MCF 10A (cell line): ENCODE data around the gene MRC1. TPM values are rescaled to one million over a fixed set of nuclear protein-coding genes. Genes with fewer than 3 reads are reported as not detected.

Experiments
- BruUV-seq: library from RNA; stranded (reverse); fragments of 400-500 nt; replicated peaks from 2 replicates; lab custom pipeline; 2021; lab: Mats Ljungman, UMichigan
- CTCF ChIA-PET: fragments of 300-600 bp; sonication (Branson Sonifier 250); formaldehyde crosslinking; extraction: SDS; loops from one replicate; lab custom pipeline; 2021; ENCODE audit warnings: antibody characterized with exemption, inconsistent platforms; lab: Yijun Ruan, JAX
- POLR2A ChIA-PET: fragments of 300-600, 350-650 bp; sonication (Branson Sonifier 250); formaldehyde crosslinking; extraction: SDS; loops from one replicate; lab custom pipeline; 2020; ENCODE audit warnings: antibody characterized with exemption, inconsistent platforms; lab: Yijun Ruan, JAX
- DNase-seq: peaks from one replicate; pipeline ENCODE4 v3.0.0-alpha.2; 2018; ENCODE audit not compliant: unreplicated experiment
- H3K27ac Mint-ChIP-seq: one replicate; pipeline ENCODE4 v1.8.0; 2022; ENCODE audit warnings: mild to moderate bottlenecking, low read depth, mixed read lengths; ENCODE audit not compliant: unreplicated experiment
- H3K27me3 Mint-ChIP-seq: one replicate; pipeline ENCODE4 v1.8.0; 2022; ENCODE audit warnings: mixed read lengths; ENCODE audit not compliant: insufficient read depth, unreplicated experiment
- H3K36me3 Mint-ChIP-seq: one replicate; pipeline ENCODE4 v1.8.0; 2022; ENCODE audit warnings: mild to moderate bottlenecking, moderate library complexity, mixed read lengths; ENCODE audit not compliant: insufficient read depth, unreplicated experiment
- H3K4me1 Mint-ChIP-seq: one replicate; pipeline ENCODE4 v1.8.0; 2022; ENCODE audit warnings: mixed read lengths; ENCODE audit not compliant: insufficient read depth, unreplicated experiment
- H3K4me3 Mint-ChIP-seq: one replicate; pipeline ENCODE4 v1.8.0; 2022; ENCODE audit warnings: mild to moderate bottlenecking, moderate library complexity, mixed read lengths; ENCODE audit not compliant: unreplicated experiment
- H3K9me3 Mint-ChIP-seq: one replicate; pipeline ENCODE4 v1.8.0; 2022; ENCODE audit warnings: mixed read lengths; ENCODE audit not compliant: unreplicated experiment
- intact Hi-C: fragments of 100-400 bp; cut with micrococcal nuclease; formaldehyde crosslinking; loops from 2 replicates; pipeline ENCODE4 v1.14.1; 2022
- total RNA-seq: library from RNA; stranded (reverse); gene quantifications from 2 replicates; pipeline ENCODE4 v1.2.3, GENCODE V29; 2022
- TF ChIP-seq, protein P1 (sequence below): fragments of 200-600 bp; IDR thresholded peaks from one replicate; pipeline ENCODE4 v1.8.0; 2022; ENCODE audit warnings: antibody characterized with exemption, mild to moderate bottlenecking; ENCODE audit not compliant: unreplicated experiment

MRC1 gene
- total RNA-seq, 1 experiment from 2014 or later = not detected

DNA sequence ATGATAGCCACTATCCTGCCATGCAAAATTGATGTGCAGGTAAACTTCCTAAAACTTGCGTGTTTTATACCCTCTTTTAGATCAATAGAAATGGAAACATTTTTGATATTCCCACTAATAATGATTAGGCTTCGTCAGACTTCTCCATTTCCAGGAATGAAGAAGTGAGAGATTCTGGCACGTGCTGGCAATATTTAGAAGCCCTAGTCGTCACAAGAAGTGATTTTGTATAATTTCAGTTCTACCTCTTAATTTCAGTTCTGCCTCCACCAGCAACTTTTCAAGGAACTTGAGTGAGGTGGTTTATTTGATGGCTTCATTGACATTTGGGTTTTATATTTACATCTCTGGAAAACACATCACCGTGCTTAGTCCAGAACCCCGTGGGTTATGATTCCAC lies 61.9 kb downstream of the MRC1 start:
- intact Hi-C loops = no loop called here
- H3K9me3 Mint-ChIP-seq = no peaks in the 10 kb centered on the region
- no peaks in the 10 kb centered on the region for H3K36me3 Mint-ChIP-seq
- no TSS peak for BruUV-seq
- ChIA-PET CTCF (no interaction called here), POLR2A (no interaction called here)
- no peak overlapping the region for H3K27ac Mint-ChIP-seq
- DNase-seq = no peak
- H3K27me3 Mint-ChIP-seq = no peaks in the 10 kb centered on the region
- H3K4me1 Mint-ChIP-seq = peaks cover 8% of the 10 kb centered on the region
- TF ChIP-seq, protein P1, sequence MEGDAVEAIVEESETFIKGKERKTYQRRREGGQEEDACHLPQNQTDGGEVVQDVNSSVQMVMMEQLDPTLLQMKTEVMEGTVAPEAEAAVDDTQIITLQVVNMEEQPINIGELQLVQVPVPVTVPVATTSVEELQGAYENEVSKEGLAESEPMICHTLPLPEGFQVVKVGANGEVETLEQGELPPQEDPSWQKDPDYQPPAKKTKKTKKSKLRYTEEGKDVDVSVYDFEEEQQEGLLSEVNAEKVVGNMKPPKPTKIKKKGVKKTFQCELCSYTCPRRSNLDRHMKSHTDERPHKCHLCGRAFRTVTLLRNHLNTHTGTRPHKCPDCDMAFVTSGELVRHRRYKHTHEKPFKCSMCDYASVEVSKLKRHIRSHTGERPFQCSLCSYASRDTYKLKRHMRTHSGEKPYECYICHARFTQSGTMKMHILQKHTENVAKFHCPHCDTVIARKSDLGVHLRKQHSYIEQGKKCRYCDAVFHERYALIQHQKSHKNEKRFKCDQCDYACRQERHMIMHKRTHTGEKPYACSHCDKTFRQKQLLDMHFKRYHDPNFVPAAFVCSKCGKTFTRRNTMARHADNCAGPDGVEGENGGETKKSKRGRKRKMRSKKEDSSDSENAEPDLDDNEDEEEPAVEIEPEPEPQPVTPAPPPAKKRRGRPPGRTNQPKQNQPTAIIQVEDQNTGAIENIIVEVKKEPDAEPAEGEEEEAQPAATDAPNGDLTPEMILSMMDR = no peak
- no peak overlapping the region for H3K4me3 Mint-ChIP-seq

DNA sequence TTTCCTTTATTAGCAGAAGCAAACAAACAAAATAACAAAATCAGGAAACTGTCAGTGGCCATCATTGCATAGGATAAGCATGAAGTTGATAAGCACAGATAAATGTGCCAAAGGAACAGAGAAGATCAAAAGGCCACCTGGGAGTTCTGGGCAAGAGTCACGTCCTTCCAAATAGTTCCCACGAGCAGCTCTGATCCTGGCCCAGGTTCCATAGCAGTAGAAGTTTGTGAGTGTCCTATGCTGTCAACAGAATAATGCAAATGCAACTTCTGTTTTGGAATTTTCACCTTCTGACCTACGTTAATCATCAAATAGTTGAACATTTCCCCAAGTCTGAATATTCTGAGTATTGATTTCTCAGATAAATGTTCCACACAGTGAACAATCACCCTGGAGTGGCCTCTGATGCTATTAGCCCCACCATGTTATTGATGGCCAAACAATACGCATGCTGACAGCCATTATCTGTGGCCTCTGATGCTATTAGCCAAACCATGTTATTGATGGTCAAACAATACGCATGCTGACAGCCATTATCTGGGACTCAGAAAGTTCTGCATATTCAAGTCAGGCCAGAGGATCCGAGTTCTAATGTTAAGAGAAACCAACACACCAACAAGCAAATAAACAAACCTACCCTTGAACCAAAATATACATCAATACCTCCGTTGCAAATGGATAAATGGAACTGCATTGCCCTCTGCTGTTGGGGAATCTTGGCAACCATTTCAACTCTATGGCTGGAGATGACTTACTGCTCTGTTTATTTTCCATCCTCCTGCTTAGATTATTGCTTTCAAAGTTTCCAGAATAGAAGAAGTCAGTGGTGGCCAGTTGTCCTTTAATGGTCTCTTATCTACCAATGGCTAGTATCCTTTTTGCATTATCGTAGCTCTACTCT lies 63.3 kb downstream of the MRC1 start:
- BruUV-seq = no TSS peak
- intact Hi-C loops = loop anchor here (1.0 kb wide), 2 partner anchors 135 to 265 kb away; no protein-coding TSS in a partner anchor
- no peak overlapping the region for H3K4me3 Mint-ChIP-seq
- H3K27ac Mint-ChIP-seq = no peak overlapping the region
- peaks cover under 1% of the 10 kb centered on the region for H3K4me1 Mint-ChIP-seq
- H3K36me3 Mint-ChIP-seq = no peaks in the 10 kb centered on the region
- no peaks in the 10 kb centered on the region for H3K27me3 Mint-ChIP-seq
- TF ChIP-seq, protein P1 = peak; percentile 31
- no peaks in the 10 kb centered on the region for H3K9me3 Mint-ChIP-seq
- CTCF ChIA-PET = interaction anchor here (0.7 to 2.3 kb wide), 3 partner anchors 10 to 343 kb away, joined by 3 to 6 read pairs (median 3); no protein-coding TSS in a partner anchor
- POLR2A ChIA-PET = no interaction called here
- DNase-seq = peak; percentile 45

DNA sequence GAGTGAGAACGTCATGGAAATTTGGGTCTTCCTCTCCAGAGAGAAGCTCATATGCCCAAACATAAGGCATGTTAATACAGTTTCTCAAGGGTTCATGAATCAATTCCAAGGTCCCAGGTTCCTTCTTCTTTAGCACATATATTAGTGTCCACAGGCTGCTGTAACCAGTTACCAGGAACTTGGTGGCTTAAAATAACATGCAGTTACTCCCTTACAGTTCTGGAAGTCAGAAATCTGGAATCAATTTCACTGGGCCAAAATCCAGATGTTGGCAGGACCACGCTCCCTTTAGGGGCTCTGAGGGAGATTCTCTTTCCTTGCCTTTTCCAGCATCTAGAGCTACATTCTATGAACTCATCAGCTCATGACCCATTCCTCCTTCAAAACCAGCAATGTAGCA lies 64.8 kb downstream of the MRC1 start:
- TF ChIP-seq, protein P1 = no peak
- Mint-ChIP-seq H3K4me3 (no peak overlapping the region), H3K27me3 (no peaks in the 10 kb centered on the region), H3K36me3 (no peaks in the 10 kb centered on the region), H3K27ac (no peak overlapping the region), H3K9me3 (no peaks in the 10 kb centered on the region), H3K4me1 (no peaks in the 10 kb centered on the region)
- no TSS peak for BruUV-seq
- intact Hi-C loops = no loop called here
- ChIA-PET CTCF (interaction anchor here (0.5 to 2.3 kb wide), 6 partner anchors 20 to 342 kb away, joined by 3 to 6 read pairs (median 4); no protein-coding TSS in a partner anchor), POLR2A (interaction anchor here (0.6 to 1.4 kb wide), 2 partner anchors 9 to 1804 kb away, joined by 3 read pairs; no protein-coding TSS in a partner anchor)
- DNase-seq = no peak

DNA sequence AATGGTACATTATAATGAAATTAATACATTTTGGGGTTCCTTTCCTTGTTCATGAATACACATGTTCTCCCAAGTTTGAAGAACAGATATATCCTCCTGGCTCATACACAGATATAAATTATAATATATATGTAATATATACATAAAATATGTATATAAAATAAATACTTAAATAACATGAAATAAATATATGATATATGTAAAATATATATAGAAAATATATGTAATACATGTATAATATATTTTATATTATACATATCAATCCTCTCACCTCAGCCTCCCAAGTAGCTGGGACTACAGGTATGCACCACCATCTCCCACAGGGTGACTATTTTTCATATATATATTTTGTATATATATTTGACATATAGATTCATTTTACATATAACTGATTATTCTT lies 68.0 kb downstream of the MRC1 start:
- intact Hi-C loops = no loop called here
- Mint-ChIP-seq H3K27ac (no peak overlapping the region), H3K27me3 (no peaks in the 10 kb centered on the region), H3K4me1 (peaks cover 4% of the 10 kb centered on the region), H3K4me3 (no peak overlapping the region), H3K36me3 (no peaks in the 10 kb centered on the region), H3K9me3 (no peaks in the 10 kb centered on the region)
- TF ChIP-seq, protein P1 = no peak
- BruUV-seq = no TSS peak
- ChIA-PET CTCF (interaction anchor here (0.6 kb wide), 1 partner anchor 146 kb away, joined by 3 read pairs; no protein-coding TSS in a partner anchor), POLR2A (no interaction called here)
- DNase-seq = no peak
